ENCODE results near the gene MYCBP. TPM values are rescaled to one million over a fixed set of nuclear protein-coding genes. Genes with fewer than 3 reads are reported as not detected.

The MYCBP gene
- total RNA-seq, 1 experiment from 2014 or later: 51.9 TPM

- no peaks in the 10 kb centered on the region for H4K20me1 ChIP-seq (ENCODE audit: insufficient read depth)
- no peak overlapping the region for H3K27ac ChIP-seq
- ChIA-PET POLR2A (ENCODE audit: unreplicated experiment) (no interaction called here), CTCF (no interaction called here)
- H3F3A ChIP-seq (ENCODE audit: insufficient read depth, low read depth): no peaks in the 10 kb centered on the region
- no peaks in the 10 kb centered on the region for H3K9me2 ChIP-seq (ENCODE audit: insufficient read depth)
- no peak overlapping the region for H3K4me3 ChIP-seq
- no peaks in the 10 kb centered on the region for H3K79me2 ChIP-seq (ENCODE audit: low read depth)
- DNase-seq: no peak
- no peaks in the 10 kb centered on the region for H3K36me3 ChIP-seq (ENCODE audit: low read depth)
- H3K27me3 ChIP-seq (ENCODE audit: insufficient read depth, low read depth): peaks cover 92% of the 10 kb centered on the region
- no TSS peak for BruUV-seq (replicated peaks)
- no peaks in the 10 kb centered on the region for H3K4me1 ChIP-seq (replicated peaks; ENCODE audit: insufficient read depth)
- no peak overlapping the region for H3K4me2 ChIP-seq
- intact Hi-C loops (cut with micrococcal nuclease; ENCODE audit: unreplicated experiment): no loop called here
- no peak for TF ChIP-seq EZH2 (IDR thresholded peaks at IDR 0.05; ENCODE audit: low read depth)
- TF ChIP-seq CTCF (conservative IDR thresholded peaks at IDR 0.05): no peak
- H3K9me3 ChIP-seq (ENCODE audit: insufficient read depth, low read depth): no peaks in the 10 kb centered on the region
- H2AFZ ChIP-seq: no peak overlapping the region
Measured at GRCh38 chr1:38820860-38821259, 52.3 kb downstream of the MYCBP start.

- H3F3A ChIP-seq (ENCODE audit: insufficient read depth, low read depth): no peaks in the 10 kb centered on the region
- no TSS peak for BruUV-seq (replicated peaks)
- H3K79me2 ChIP-seq (ENCODE audit: low read depth): no peaks in the 10 kb centered on the region
- intact Hi-C loops (cut with micrococcal nuclease; ENCODE audit: unreplicated experiment): loop anchor here (5.0 kb wide), 1 partner anchor 792 kb away; no protein-coding TSS in a partner anchor
- H3K9me3 ChIP-seq (ENCODE audit: insufficient read depth, low read depth): no peaks in the 10 kb centered on the region
- no peak for DNase-seq
- H3K36me3 ChIP-seq (ENCODE audit: low read depth): no peaks in the 10 kb centered on the region
- no peak overlapping the region for H3K4me2 ChIP-seq
- H3K4me1 ChIP-seq (replicated peaks; ENCODE audit: insufficient read depth): no peaks in the 10 kb centered on the region
- H3K9me2 ChIP-seq (ENCODE audit: insufficient read depth): no peaks in the 10 kb centered on the region
- no peak overlapping the region for H2AFZ ChIP-seq
- H4K20me1 ChIP-seq (ENCODE audit: insufficient read depth): no peaks in the 10 kb centered on the region; the same call in 1 of the 2 replicates
- ChIA-PET CTCF (interaction anchor here (0.6 to 0.7 kb wide), 2 partner anchors 268 to 797 kb away, joined by 3 to 5 read pairs; no protein-coding TSS in a partner anchor), POLR2A (ENCODE audit: unreplicated experiment) (no interaction called here)
- no peak overlapping the region for H3K27ac ChIP-seq
- TF ChIP-seq CTCF (conservative IDR thresholded peaks at IDR 0.05) (no peak), EZH2 (IDR thresholded peaks at IDR 0.05; ENCODE audit: low read depth) (no peak)
- H3K4me3 ChIP-seq: no peak overlapping the region
- peaks cover 92% of the 10 kb centered on the region for H3K27me3 ChIP-seq (ENCODE audit: insufficient read depth, low read depth)
Measured at GRCh38 chr1:38819516-38819915, 53.6 kb downstream of the MYCBP start.

- TF ChIP-seq EZH2 (IDR thresholded peaks at IDR 0.05; ENCODE audit: low read depth) (no peak), CTCF (conservative IDR thresholded peaks at IDR 0.05) (no peak)
- DNase-seq: no peak
- Histone ChIP-seq H3K36me3 (ENCODE audit: low read depth) (no peaks in the 10 kb centered on the region), H3K4me3 (no peak overlapping the region), H4K20me1 (ENCODE audit: insufficient read depth) (no peaks in the 10 kb centered on the region; the same call in 1 of the 2 replicates), H3K27me3 (ENCODE audit: insufficient read depth, low read depth) (peaks cover 92% of the 10 kb centered on the region), H3K79me2 (ENCODE audit: low read depth) (no peaks in the 10 kb centered on the region), H3K4me2 (no peak overlapping the region), H3K27ac (no peak overlapping the region), H3K9me3 (ENCODE audit: insufficient read depth, low read depth) (no peaks in the 10 kb centered on the region), H3K4me1 (replicated peaks; ENCODE audit: insufficient read depth) (no peaks in the 10 kb centered on the region), H2AFZ (no peak overlapping the region), H3K9me2 (ENCODE audit: insufficient read depth) (no peaks in the 10 kb centered on the region), H3F3A (ENCODE audit: insufficient read depth, low read depth) (no peaks in the 10 kb centered on the region)
- intact Hi-C loops (cut with micrococcal nuclease; ENCODE audit: unreplicated experiment): loop anchor here (5.0 kb wide), 1 partner anchor 792 kb away; no protein-coding TSS in a partner anchor
- CTCF ChIA-PET: interaction anchor here (0.6 to 0.7 kb wide), 2 partner anchors 269 to 409 kb away, joined by 3 read pairs; no protein-coding TSS in a partner anchor
- POLR2A ChIA-PET (ENCODE audit: unreplicated experiment): no interaction called here
- no TSS peak for BruUV-seq (replicated peaks)
Measured at GRCh38 chr1:38819040-38819439, 54.1 kb downstream of the MYCBP start.
